ENCODE results near the gene GTF3C2. TPM values are rescaled to one million over a fixed set of nuclear protein-coding genes. Genes with fewer than 3 reads are reported as not detected.

GTF3C2 gene
- total and polyA plus RNA-seq, 9 of the 15 experiments (the other 6 are each of a cell fraction or from before 2014, with no cell fraction given): 35.5 to 96.8 (median 53.0) TPM

GRCh38 chr2:27306136-27306535, 50.4 kb downstream of the GTF3C2 start:
- Histone ChIP-seq H3K27ac (ENCODE audit: extremely low read depth, low read depth, low read length) (no peak overlapping the region), H3K9me3 (replicated peaks; ENCODE audit: control insufficient read depth, insufficient read depth, low read depth, low read length) (no peaks in the 10 kb centered on the region), H3K4me3 (no peak overlapping the region), H2AFZ (ENCODE audit: low read depth, low read length) (no peak overlapping the region), H3K4me2 (ENCODE audit: insufficient read depth, low read length) (no peak overlapping the region), H4K20me1 (replicated peaks; ENCODE audit: control insufficient read depth, insufficient read depth, low read length) (no peaks in the 10 kb centered on the region), H3K79me2 (ENCODE audit: control insufficient read depth, insufficient read depth, low read length) (no peaks in the 10 kb centered on the region), H3K9ac (ENCODE audit: insufficient read depth in 1 of 2, low read depth in 2 of 2, low read length in 2 of 2) (no peak overlapping the region), H3K27me3 (ENCODE audit: control insufficient read depth in 2 of 2, insufficient read depth in 2 of 2, low read length in 2 of 2) (no peaks in the 10 kb centered on the region), H3K36me3 (ENCODE audit: control insufficient read depth, insufficient read depth, low read length) (peaks cover 15% of the 10 kb centered on the region; the same call in 2 of the 3 replicates), H3K9me1 (ENCODE audit: control insufficient read depth, insufficient read depth, low read length) (no peaks in the 10 kb centered on the region), H3K4me1 (replicated peaks in 1 of 2; ENCODE audit: control insufficient read depth in 2 of 2, insufficient read depth in 2 of 2, low read length in 2 of 2) (peaks cover 0 to 8% of the 10 kb centered on the region in 2 experiments; a peak in 3 of 5 replicates)
- BruUV-seq (replicated peaks): no TSS peak
- no peak for FAIRE-seq
- no peak for ATAC-seq
- no peak for TF ChIP-seq PRMT5 (CRISPR knock-in tag; IDR thresholded peaks at IDR 0.05)
- peak; percentile 6 for TF ChIP-seq RBM22 (IDR thresholded peaks at IDR 0.05; ENCODE audit: low read depth, low read length, poor library complexity, severe bottlenecking)
- 94% methylated on average over 25 of the region's 26 CpGs for WGBS (ENCODE audit: insufficient coverage, low coverage, missing lambda C conversion rate)
- no peak for DNase-seq (ENCODE audit: extremely low read depth in 1 of 4, low spot score in 3 of 4)
- ChIA-PET POLR2A (interaction anchor here (1.0 kb wide), 1 partner anchor 178 kb away, joined by 3 read pairs; no protein-coding TSS in a partner anchor), CTCF (ENCODE audit: low intra/inter-chr PET ratio) (no interaction called here)
- in situ Hi-C loops (cut with MboI) (no loop called here), intact Hi-C loops (cut with micrococcal nuclease) (no loop called here)

- POLR2A ChIA-PET: interaction anchor here (0.6 to 1.0 kb wide), 2 partner anchors 177 to 329 kb away, joined by 3 to 4 read pairs; no protein-coding TSS in a partner anchor
- Histone ChIP-seq H3K9me1 (ENCODE audit: control insufficient read depth, insufficient read depth, low read length) (no peaks in the 10 kb centered on the region), H3K27me3 (ENCODE audit: control insufficient read depth in 2 of 2, insufficient read depth in 2 of 2, low read length in 2 of 2) (no peaks in the 10 kb centered on the region), H4K20me1 (replicated peaks; ENCODE audit: control insufficient read depth, insufficient read depth, low read length) (no peaks in the 10 kb centered on the region), H3K4me3 (no peak overlapping the region), H3K4me1 (replicated peaks in 1 of 2; ENCODE audit: control insufficient read depth in 2 of 2, insufficient read depth in 2 of 2, low read length in 2 of 2) (peaks cover 0 to 8% of the 10 kb centered on the region in 2 experiments; a peak in 3 of 5 replicates), H2AFZ (ENCODE audit: low read depth, low read length) (no peak overlapping the region), H3K9me3 (replicated peaks; ENCODE audit: control insufficient read depth, insufficient read depth, low read depth, low read length) (no peaks in the 10 kb centered on the region), H3K79me2 (ENCODE audit: control insufficient read depth, insufficient read depth, low read length) (no peaks in the 10 kb centered on the region), H3K9ac (ENCODE audit: insufficient read depth in 1 of 2, low read depth in 2 of 2, low read length in 2 of 2) (no peak overlapping the region), H3K27ac (ENCODE audit: extremely low read depth, low read depth, low read length) (no peak overlapping the region), H3K4me2 (ENCODE audit: insufficient read depth, low read length) (no peak overlapping the region), H3K36me3 (ENCODE audit: control insufficient read depth, insufficient read depth, low read length) (peaks cover 15% of the 10 kb centered on the region; the same call in 2 of the 3 replicates)
- intact Hi-C loops (cut with micrococcal nuclease) (no loop called here), in situ Hi-C loops (cut with MboI) (no loop called here)
- WGBS (ENCODE audit: insufficient coverage, low coverage, missing lambda C conversion rate): 75% methylated on average over 15 of the region's 16 CpGs
- DNase-seq (ENCODE audit: extremely low read depth in 1 of 4, low spot score in 3 of 4) (no peak), ATAC-seq (no peak), FAIRE-seq (no peak)
- BruUV-seq (replicated peaks): no TSS peak
- CTCF ChIA-PET (ENCODE audit: low intra/inter-chr PET ratio): no interaction called here
- peak; percentile 70 for TF ChIP-seq ZBTB33 (CRISPR knock-in tag; IDR thresholded peaks at IDR 0.05)
- TF ChIP-seq BRD4 (IDR thresholded peaks at IDR 0.05): no peak
These were observed 51.0 kb downstream of the GTF3C2 start for GRCh38 chr2:27305516-27305915.
